H1 (cell line): ENCODE data around the gene TRABD2B. TPM values are rescaled to one million over a fixed set of nuclear protein-coding genes. Genes with fewer than 3 reads are reported as not detected.

Experiments used
- CTCF ChIA-PET: fragments of 300-600 bp; sonication (Branson Sonifier 250); formaldehyde crosslinking; loops from one replicate; lab custom pipeline; 2021; ENCODE audit not compliant: partially characterized antibody; lab: Charles Lee
- POLR2A ChIA-PET: fragments of 300-600 bp; sonication (Branson Sonifier 250); formaldehyde crosslinking; loops from one replicate; lab custom pipeline; 2021; ENCODE audit warnings: inconsistent platforms; ENCODE audit not compliant: partially characterized antibody; lab: Charles Lee
- DNase-seq, 2 experiments: peaks; one replicate each; pipeline versions ENCODE4 v3.0.0 to v3.0.0-alpha.2; 2010 to 2022; ENCODE audit warnings: low spot score in 2 of 2, low read depth in 1 of 2, mixed read lengths in 1 of 2
- FAIRE-seq: peaks from 2 replicates; lab custom pipeline; 2011; peaks lifted over from hg19 to GRCh38; lab: Jason Lieb, UNC
- H2AFZ ChIP-seq: 2 replicates; pipeline ENCODE4 v1.8.1; 2012; ENCODE audit warnings: low read length, inconsistent platforms
- H2AK5ac ChIP-seq: 2 replicates; pipeline ENCODE4 v1.6.1; 2013; ENCODE audit warnings: low read depth, low read length
- H2BK120ac ChIP-seq: replicated peaks from 2 replicates; pipeline ENCODE3; 2013; ENCODE audit warnings: low read depth, low read length, inconsistent platforms
- H2BK12ac ChIP-seq: 2 replicates; pipeline ENCODE4 v1.6.1; 2013; ENCODE audit warnings: low read depth, low read length
- H2BK15ac ChIP-seq: 2 replicates; pipeline ENCODE4 v1.6.1; 2013; ENCODE audit warnings: low read length
- H2BK20ac ChIP-seq: 2 replicates; pipeline ENCODE4 v1.6.1; 2013; ENCODE audit warnings: low read length
- H2BK5ac ChIP-seq: 2 replicates; pipeline ENCODE4 v1.6.1; 2013; ENCODE audit warnings: low read depth, low read length
- H3K14ac ChIP-seq: 2 replicates; pipeline ENCODE4 v1.6.1; 2013; ENCODE audit warnings: inconsistent platforms; ENCODE audit not compliant: insufficient read length
- H3K18ac ChIP-seq: 2 replicates; pipeline ENCODE4 v1.6.1; 2013; ENCODE audit warnings: low read length; ENCODE audit errors: extremely low read depth
- H3K23ac ChIP-seq: 2 replicates; pipeline ENCODE4 v1.6.1; 2013; ENCODE audit warnings: inconsistent platforms; ENCODE audit not compliant: insufficient read length
- H3K23me2 ChIP-seq: 2 replicates; pipeline ENCODE4 v1.6.1; 2013; ENCODE audit warnings: low read depth, low read length
- H3K27ac ChIP-seq: 2 replicates; pipeline ENCODE4 v1.6.1; 2011; ENCODE audit warnings: low read depth, low read length, inconsistent platforms
- H3K27me3 ChIP-seq, 4 experiments: replicated peaks in 1 of 4; 1 replicate in 1 of 4; 2 replicates in 3 of 4; pipeline versions ENCODE4 v1.6.1 to v1.8.1; 2011 to 2013; ENCODE audit warnings: low read length in 3 of 4, mild to moderate bottlenecking in 3 of 4, inconsistent platforms in 2 of 4, mixed read lengths in 2 of 4, moderate library complexity in 1 of 4; ENCODE audit not compliant: control insufficient read depth in 3 of 4, insufficient read depth in 3 of 4; ENCODE audit errors: extremely low read depth in 1 of 4
- H3K36me3 ChIP-seq, 4 experiments: 2 replicates each; pipeline versions ENCODE4 v1.6.1 to v1.8.1; 2011 to 2013; ENCODE audit warnings: mild to moderate bottlenecking in 4 of 4, low read length in 3 of 4, moderate library complexity in 2 of 4, control low read depth in 1 of 4, inconsistent platforms in 1 of 4; ENCODE audit not compliant: insufficient read depth in 4 of 4, control insufficient read depth in 2 of 4
- H3K4ac ChIP-seq: replicated peaks from 2 replicates; pipeline ENCODE3; 2013; ENCODE audit warnings: low read length, low read depth, mixed read lengths, inconsistent platforms; ENCODE audit not compliant: insufficient read length
- H3K4me1 ChIP-seq, 4 experiments: replicated peaks in 1 of 4; 1 replicate in 1 of 4; 2 replicates in 3 of 4; pipeline versions ENCODE4 v1.6.1 to v1.8.1; 2011 to 2013; ENCODE audit warnings: low read length in 3 of 4, inconsistent platforms in 2 of 4, mixed read lengths in 1 of 4; ENCODE audit not compliant: insufficient read depth in 4 of 4, control insufficient read depth in 3 of 4
- H3K4me2 ChIP-seq, 2 experiments: 2 replicates each; pipeline versions ENCODE4 v1.6.1 to v1.8.1; 2011 to 2013; ENCODE audit warnings: low read depth in 2 of 2, low read length in 2 of 2, control low read depth in 1 of 2, inconsistent platforms in 1 of 2, mild to moderate bottlenecking in 1 of 2; ENCODE audit not compliant: insufficient read depth in 1 of 2
- H3K4me3 ChIP-seq, 4 experiments: fragments of 200-600, 300-600 bp in 1 of 4; sonication (generic), shearing (Covaris generic), sonication (Bioruptor Twin) in 1 of 4; 2 replicates each; pipeline versions ENCODE4 v1.5.1 to v1.8.1; 2011 to 2016; ENCODE audit warnings: low read length in 4 of 4, low read depth in 3 of 4, control low read depth in 2 of 4, inconsistent platforms in 2 of 4, mild to moderate bottlenecking in 2 of 4, mixed read lengths in 1 of 4, moderate library complexity in 1 of 4; ENCODE audit not compliant: insufficient read depth in 2 of 4; ENCODE audit errors: extremely low read depth in 1 of 4
- H3K56ac ChIP-seq: replicated peaks from 2 replicates; pipeline ENCODE3; 2013; ENCODE audit warnings: low read depth, mild to moderate bottlenecking, mixed read lengths, low read length, inconsistent platforms; ENCODE audit not compliant: insufficient read length
- H3K79me1 ChIP-seq: 2 replicates; pipeline ENCODE4 v1.6.1; 2013; ENCODE audit warnings: low read depth, low read length, control low read depth
- H3K79me2 ChIP-seq, 2 experiments: 2 replicates each; pipeline versions ENCODE4 v1.6.1 to v1.8.1; 2012 to 2013; ENCODE audit warnings: low read length in 2 of 2, mild to moderate bottlenecking in 2 of 2, inconsistent platforms in 1 of 2; ENCODE audit not compliant: insufficient read depth in 2 of 2, control insufficient read depth in 1 of 2
- H3K9ac ChIP-seq, 4 experiments: replicated peaks in 1 of 4; 1 replicate in 1 of 4; 2 replicates in 3 of 4; pipeline versions ENCODE4 v1.6.1 to v1.8.1; 2011 to 2013; ENCODE audit warnings: low read depth in 3 of 4, low read length in 3 of 4, control low read depth in 2 of 4, mild to moderate bottlenecking in 2 of 4, moderate library complexity in 2 of 4, inconsistent platforms in 1 of 4; ENCODE audit errors: extremely low read depth in 1 of 4
- H3K9me3 ChIP-seq, 2 experiments: 2 replicates each; pipeline versions ENCODE4 v1.6.1 to v1.8.1; 2012 to 2013; ENCODE audit warnings: mild to moderate bottlenecking in 2 of 2, moderate library complexity in 2 of 2, control low read depth in 1 of 2, inconsistent platforms in 1 of 2, low read depth in 1 of 2, low read length in 1 of 2, mixed read lengths in 1 of 2; ENCODE audit not compliant: insufficient read depth in 2 of 2
- H4K20me1 ChIP-seq, 2 experiments: replicated peaks in 1 of 2; 2 replicates each; pipeline versions ENCODE3 to v1.8.1; 2011 to 2013; ENCODE audit warnings: inconsistent platforms in 2 of 2, low read length in 2 of 2, mild to moderate bottlenecking in 1 of 2; ENCODE audit not compliant: insufficient read depth in 2 of 2, control insufficient read depth in 1 of 2
- H4K5ac ChIP-seq: 2 replicates; pipeline ENCODE4 v1.6.1; 2013; ENCODE audit warnings: low read length, low read depth, mixed read lengths, inconsistent platforms; ENCODE audit not compliant: insufficient read length
- H4K8ac ChIP-seq: 2 replicates; pipeline ENCODE4 v1.8.0; 2013; ENCODE audit warnings: mild to moderate bottlenecking, moderate library complexity, low read length, inconsistent platforms; ENCODE audit not compliant: insufficient read depth; ENCODE audit errors: extremely low read depth
- H4K91ac ChIP-seq: replicated peaks from 2 replicates; pipeline ENCODE3; 2013; ENCODE audit warnings: low read length, mixed read lengths, inconsistent platforms; ENCODE audit not compliant: insufficient read length
- CEBPB ChIP-seq: IDR thresholded peaks from 2 replicates; pipeline ENCODE4 v1.6.1; 2012; ENCODE audit warnings: low read depth, low read length
- EGR1 ChIP-seq: IDR thresholded peaks from 2 replicates; pipeline ENCODE4 v1.6.1; 2011; ENCODE audit warnings: low read depth, low read length, borderline replicate concordance
- RFX5 ChIP-seq: IDR thresholded peaks from 2 replicates; pipeline ENCODE4 v1.6.1; 2011; ENCODE audit warnings: low read depth, low read length, improper control_type of control experiment, borderline replicate concordance
- SP1 ChIP-seq: IDR thresholded peaks from 2 replicates; pipeline ENCODE4 v1.6.1; 2011; ENCODE audit warnings: low read depth, low read length
- TEAD4 ChIP-seq: IDR thresholded peaks from 2 replicates; pipeline ENCODE4 v1.6.1; 2012; ENCODE audit warnings: low read depth, low read length, inconsistent platforms, mixed read lengths
- WGBS, 2 experiments: shearing (Covaris generic) in 1 of 2; methylation state at CpG; one replicate each; pipeline versions ENCODE4 v1.1.6 to v1.1.7; 2013 to 2015; ENCODE audit warnings: low lambda C conversion rate in 2 of 2, mixed read lengths in 2 of 2, inconsistent platforms in 1 of 2, low coverage in 1 of 2, missing lambda C conversion rate in 1 of 2; ENCODE audit not compliant: insufficient replicate concordance in 2 of 2, insufficient coverage in 1 of 2, insufficient read length in 1 of 2; ENCODE audit errors: extremely low coverage in 1 of 2, missing lambda C conversion rate in 1 of 2; 5-methylcytosine and 5-hydroxymethylcytosine counted together
- polyA plus RNA-seq, 7 experiments: library from polyadenylated mRNA; depleted of rRNA in 3 of 7; stranded (reverse) in 5 of 7; unstranded in 2 of 7; fragments of >200 nt in 5 of 7; fragments of 200-250 nt in 2 of 7; gene quantifications; 1 replicate in 5 of 7; 2 replicates in 1 of 7; 4 replicates in 1 of 7; pipeline versions ENCODE4 v1.2.1 to v1.2.3, GENCODE V29; 2011 to 2013; ENCODE audit warnings: missing spikeins in 2 of 7, mixed read lengths in 2 of 7
- total RNA-seq: library from RNA; stranded (reverse); fragmentation: NEBNext Ultra II Directional; extraction: Animal tissue kit (Norgen Biotek cat#: 25700); gene quantifications from 2 replicates; pipeline ENCODE4 v1.2.1, GENCODE V29; 2021

Gene TRABD2B
- total and polyA plus RNA-seq, 2 of the 8 experiments (the other 6 are each of a cell fraction or from before 2014, with no cell fraction given), result 0.95 to 3.4 TPM

DNA sequence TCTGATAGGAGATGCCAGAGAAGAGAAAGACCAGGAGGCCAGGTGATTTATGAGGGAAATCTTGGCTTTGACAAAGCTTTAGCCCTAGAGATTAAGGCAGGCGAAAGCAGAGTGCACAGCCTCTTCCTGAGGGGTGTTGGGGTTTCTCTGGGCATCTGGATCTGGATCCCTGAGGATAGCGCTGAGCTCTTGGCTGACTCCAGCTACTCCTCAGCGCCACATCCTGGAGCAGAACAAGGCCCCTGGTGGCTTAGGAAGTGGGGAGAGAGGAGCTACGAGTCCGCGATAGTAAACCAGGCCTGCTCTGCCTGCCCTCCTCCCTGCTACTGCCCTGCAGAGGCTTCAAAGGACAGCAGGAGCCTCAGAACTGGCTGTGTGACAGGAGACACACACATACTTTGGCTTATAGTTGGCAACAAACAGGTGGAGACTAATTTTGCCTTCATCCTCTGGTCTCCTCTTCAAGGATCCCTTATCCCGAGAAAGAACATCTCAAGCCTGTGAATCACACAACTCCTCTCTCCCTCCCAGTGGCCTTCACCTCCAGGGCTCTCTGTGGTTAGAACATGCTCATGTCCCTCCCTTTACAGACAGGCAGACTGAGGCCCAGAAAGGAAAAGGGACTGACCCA is 66.9 kb downstream of the TRABD2B start:
- no peak overlapping the region; the same call in 1 of the 2 replicates for H4K8ac ChIP-seq
- H2BK20ac ChIP-seq, result no peak overlapping the region
- H3K4me1 ChIP-seq, result peaks cover 0 to 3% (median 0%) of the 10 kb centered on the region in 4 experiments; a peak in 1 of 7 replicates
- no peak overlapping the region for H2AFZ ChIP-seq
- no peaks in the 10 kb centered on the region for H3K9me3 ChIP-seq
- no peak overlapping the region for H2BK120ac ChIP-seq
- H3K79me1 ChIP-seq, result 0 out of 2 replicates have a peak, but pooled peaks cover 2% of the 10 kb centered on the region
- CTCF ChIA-PET, result interaction anchor here (0.7 to 4.4 kb wide), 11 partner anchors 9 to 175 kb away, joined by 3 to 28 read pairs (median 4); no protein-coding TSS in a partner anchor
- no peak overlapping the region for H3K9ac ChIP-seq
- no peak for FAIRE-seq
- no peak overlapping the region for H3K18ac ChIP-seq
- H3K36me3 ChIP-seq, result no peaks in the 10 kb centered on the region
- DNase-seq, result no peak
- no peak overlapping the region for H4K5ac ChIP-seq
- H4K91ac ChIP-seq, result no peak overlapping the region
- H3K4ac ChIP-seq, result no peak overlapping the region
- peaks cover 2% of the 10 kb centered on the region in 2 experiments for H4K20me1 ChIP-seq
- no peak overlapping the region for H2BK12ac ChIP-seq
- H2BK5ac ChIP-seq, result no peak overlapping the region
- POLR2A ChIA-PET, result no interaction called here
- no peak overlapping the region for H3K56ac ChIP-seq
- H3K4me2 ChIP-seq, result no peak overlapping the region
- H3K14ac ChIP-seq, result no peak overlapping the region
- H3K79me2 ChIP-seq, result no peaks in the 10 kb centered on the region
- H3K27me3 ChIP-seq, result no peaks in the 10 kb centered on the region; a peak in 3 of 7 replicates
- 96% methylated on average over 7 of the region's 7 CpGs; no CpG with 5 or more reads in 1 of the 2 experiments for WGBS, 2 experiments
- H2BK15ac ChIP-seq, result no peak overlapping the region
- H3K23me2 ChIP-seq, result no peaks in the 10 kb centered on the region
- H3K4me3 ChIP-seq, result no peak overlapping the region
- no peak overlapping the region for H3K27ac ChIP-seq
- no peak overlapping the region for H2AK5ac ChIP-seq
- no peak overlapping the region for H3K23ac ChIP-seq
- TF ChIP-seq RFX5, result no peak
- TF ChIP-seq TEAD4, result no peak
- TF ChIP-seq SP1, result no peak
- TF ChIP-seq EGR1, result no peak
- TF ChIP-seq CEBPB, result no peak
